ENCODE measurements around the gene KLHL29. TPM values are rescaled to one million over a fixed set of nuclear protein-coding genes. Genes with fewer than 3 reads are reported as not detected.

Gene KLHL29
- polyA plus RNA-seq, 1 donor from 2014 or later, result 42.4 TPM

DNA sequence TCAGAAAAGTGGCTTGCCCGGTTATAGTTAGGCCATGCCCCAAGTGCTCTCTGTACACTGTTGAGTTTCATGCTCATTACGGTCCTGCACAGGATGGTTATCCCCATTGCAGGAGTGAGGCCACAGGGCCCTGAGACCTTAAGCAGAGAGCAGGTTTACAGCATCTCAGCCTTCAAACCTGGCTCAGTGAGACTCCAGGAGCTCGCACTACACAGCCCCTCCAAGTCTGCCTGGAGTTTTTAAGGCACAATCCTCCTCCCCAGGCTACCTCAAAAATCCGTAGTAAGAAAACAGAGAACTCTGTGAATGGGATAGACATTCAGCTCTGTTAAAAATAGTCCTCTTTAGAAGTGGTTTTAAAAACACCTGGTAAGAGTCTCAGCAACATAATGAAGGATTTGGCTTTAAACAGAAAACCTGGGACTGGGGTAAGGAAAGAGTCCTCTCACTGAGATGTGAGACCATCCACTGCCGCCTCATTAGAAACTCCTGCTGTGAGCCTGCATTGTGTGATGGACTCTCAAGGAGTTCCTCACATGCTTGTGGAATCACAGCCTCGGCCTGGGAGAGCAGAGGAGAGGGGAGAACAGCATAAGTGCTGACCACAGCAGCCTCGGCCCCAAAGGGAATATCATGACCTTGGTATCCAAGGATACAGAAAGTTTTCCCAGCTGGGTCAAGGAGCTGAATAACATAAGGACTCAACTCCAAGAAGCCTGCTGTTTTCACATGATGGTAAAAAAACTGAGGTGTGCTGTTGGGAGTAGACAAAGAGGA lies 327.2 kb downstream of the KLHL29 start:
- no peaks in the 10 kb centered on the region for H3K27me3 ChIP-seq (ENCODE audit: insufficient read depth, low read depth, low read length)
- no peak overlapping the region for H3K4me3 ChIP-seq (ENCODE audit: low read length)
- no peak overlapping the region for H3K9ac ChIP-seq (ENCODE audit: low read length)
- no peaks in the 10 kb centered on the region for H3K79me2 ChIP-seq (replicated peaks; ENCODE audit: insufficient read depth, low read length)
- H4K20me1 ChIP-seq (ENCODE audit: insufficient read depth), result no peaks in the 10 kb centered on the region
- no peaks in the 10 kb centered on the region for H3K9me3 ChIP-seq (ENCODE audit: low read length)
- H3K9me2 ChIP-seq (ENCODE audit: insufficient read depth, low read length), result no peaks in the 10 kb centered on the region
- TF ChIP-seq POLR2AphosphoS5 (IDR thresholded peaks at IDR 0.05) (no peak), RAD21 (conservative IDR thresholded peaks at IDR 0.05) (no peak), SMC3 (conservative IDR thresholded peaks at IDR 0.05; ENCODE audit: poor library complexity) (no peak), MXI1 (conservative IDR thresholded peaks at IDR 0.05; ENCODE audit: poor library complexity, severe bottlenecking) (no peak), TAF1 (IDR thresholded peaks at IDR 0.05; ENCODE audit: low read depth) (no peak), EP300 (conservative IDR thresholded peaks at IDR 0.05; ENCODE audit: poor library complexity, severe bottlenecking) (no peak), EZH2 (IDR thresholded peaks at IDR 0.05; ENCODE audit: borderline replicate concordance, insufficient read depth, low read length, poor library complexity, severe bottlenecking) (no peak)
- TF ChIP-seq, protein P1, sequence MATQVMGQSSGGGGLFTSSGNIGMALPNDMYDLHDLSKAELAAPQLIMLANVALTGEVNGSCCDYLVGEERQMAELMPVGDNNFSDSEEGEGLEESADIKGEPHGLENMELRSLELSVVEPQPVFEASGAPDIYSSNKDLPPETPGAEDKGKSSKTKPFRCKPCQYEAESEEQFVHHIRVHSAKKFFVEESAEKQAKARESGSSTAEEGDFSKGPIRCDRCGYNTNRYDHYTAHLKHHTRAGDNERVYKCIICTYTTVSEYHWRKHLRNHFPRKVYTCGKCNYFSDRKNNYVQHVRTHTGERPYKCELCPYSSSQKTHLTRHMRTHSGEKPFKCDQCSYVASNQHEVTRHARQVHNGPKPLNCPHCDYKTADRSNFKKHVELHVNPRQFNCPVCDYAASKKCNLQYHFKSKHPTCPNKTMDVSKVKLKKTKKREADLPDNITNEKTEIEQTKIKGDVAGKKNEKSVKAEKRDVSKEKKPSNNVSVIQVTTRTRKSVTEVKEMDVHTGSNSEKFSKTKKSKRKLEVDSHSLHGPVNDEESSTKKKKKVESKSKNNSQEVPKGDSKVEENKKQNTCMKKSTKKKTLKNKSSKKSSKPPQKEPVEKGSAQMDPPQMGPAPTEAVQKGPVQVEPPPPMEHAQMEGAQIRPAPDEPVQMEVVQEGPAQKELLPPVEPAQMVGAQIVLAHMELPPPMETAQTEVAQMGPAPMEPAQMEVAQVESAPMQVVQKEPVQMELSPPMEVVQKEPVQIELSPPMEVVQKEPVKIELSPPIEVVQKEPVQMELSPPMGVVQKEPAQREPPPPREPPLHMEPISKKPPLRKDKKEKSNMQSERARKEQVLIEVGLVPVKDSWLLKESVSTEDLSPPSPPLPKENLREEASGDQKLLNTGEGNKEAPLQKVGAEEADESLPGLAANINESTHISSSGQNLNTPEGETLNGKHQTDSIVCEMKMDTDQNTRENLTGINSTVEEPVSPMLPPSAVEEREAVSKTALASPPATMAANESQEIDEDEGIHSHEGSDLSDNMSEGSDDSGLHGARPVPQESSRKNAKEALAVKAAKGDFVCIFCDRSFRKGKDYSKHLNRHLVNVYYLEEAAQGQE (IDR thresholded peaks at IDR 0.05; ENCODE audit: borderline replicate concordance), result no peak
- TF ChIP-seq, protein P2, sequence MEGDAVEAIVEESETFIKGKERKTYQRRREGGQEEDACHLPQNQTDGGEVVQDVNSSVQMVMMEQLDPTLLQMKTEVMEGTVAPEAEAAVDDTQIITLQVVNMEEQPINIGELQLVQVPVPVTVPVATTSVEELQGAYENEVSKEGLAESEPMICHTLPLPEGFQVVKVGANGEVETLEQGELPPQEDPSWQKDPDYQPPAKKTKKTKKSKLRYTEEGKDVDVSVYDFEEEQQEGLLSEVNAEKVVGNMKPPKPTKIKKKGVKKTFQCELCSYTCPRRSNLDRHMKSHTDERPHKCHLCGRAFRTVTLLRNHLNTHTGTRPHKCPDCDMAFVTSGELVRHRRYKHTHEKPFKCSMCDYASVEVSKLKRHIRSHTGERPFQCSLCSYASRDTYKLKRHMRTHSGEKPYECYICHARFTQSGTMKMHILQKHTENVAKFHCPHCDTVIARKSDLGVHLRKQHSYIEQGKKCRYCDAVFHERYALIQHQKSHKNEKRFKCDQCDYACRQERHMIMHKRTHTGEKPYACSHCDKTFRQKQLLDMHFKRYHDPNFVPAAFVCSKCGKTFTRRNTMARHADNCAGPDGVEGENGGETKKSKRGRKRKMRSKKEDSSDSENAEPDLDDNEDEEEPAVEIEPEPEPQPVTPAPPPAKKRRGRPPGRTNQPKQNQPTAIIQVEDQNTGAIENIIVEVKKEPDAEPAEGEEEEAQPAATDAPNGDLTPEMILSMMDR (IDR thresholded peaks at IDR 0.05; ENCODE audit: poor library complexity, severe bottlenecking), result no peak
- H3K36me3 ChIP-seq (ENCODE audit: insufficient read depth, low read length), result peaks cover under 1% of the 10 kb centered on the region
- no peak overlapping the region for H3K27ac ChIP-seq (ENCODE audit: low read length)
- H2AFZ ChIP-seq (ENCODE audit: low read depth, low read length), result no peak overlapping the region
- H3K4me2 ChIP-seq (ENCODE audit: low read length), result no peak overlapping the region
- H3F3A ChIP-seq (ENCODE audit: insufficient read depth, low read length, poor library complexity, severe bottlenecking), result no peaks in the 10 kb centered on the region

DNA sequence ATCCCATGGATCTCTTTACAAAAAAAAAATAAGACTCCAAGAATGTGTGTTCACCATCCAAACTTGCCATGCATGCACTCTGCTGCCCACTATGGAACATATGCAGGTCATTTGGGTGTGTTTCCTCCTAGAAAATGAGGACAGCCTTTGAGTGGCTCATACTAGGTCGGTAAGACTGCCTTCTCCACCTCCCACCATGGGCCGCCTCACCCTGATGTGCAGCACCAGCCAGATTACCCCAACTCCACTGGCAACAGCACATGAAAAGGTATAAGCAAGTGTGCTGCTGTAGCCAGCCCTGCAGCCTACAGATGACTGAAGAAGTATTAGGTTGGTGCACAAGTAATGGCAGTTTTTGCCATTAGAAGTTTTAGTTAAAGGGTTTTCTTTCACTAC lies 327.8 kb downstream of the KLHL29 start:
- no peaks in the 10 kb centered on the region for H3K27me3 ChIP-seq (ENCODE audit: insufficient read depth, low read depth, low read length)
- TF ChIP-seq RAD21 (conservative IDR thresholded peaks at IDR 0.05) (no peak), MXI1 (conservative IDR thresholded peaks at IDR 0.05; ENCODE audit: poor library complexity, severe bottlenecking) (no peak), POLR2AphosphoS5 (IDR thresholded peaks at IDR 0.05) (no peak), SMC3 (conservative IDR thresholded peaks at IDR 0.05; ENCODE audit: poor library complexity) (no peak), EZH2 (IDR thresholded peaks at IDR 0.05; ENCODE audit: borderline replicate concordance, insufficient read depth, low read length, poor library complexity, severe bottlenecking) (no peak), TAF1 (IDR thresholded peaks at IDR 0.05; ENCODE audit: low read depth) (no peak), EP300 (conservative IDR thresholded peaks at IDR 0.05; ENCODE audit: poor library complexity, severe bottlenecking) (no peak)
- TF ChIP-seq, protein P2 (IDR thresholded peaks at IDR 0.05; ENCODE audit: poor library complexity, severe bottlenecking), result no peak
- TF ChIP-seq, protein P1 (IDR thresholded peaks at IDR 0.05; ENCODE audit: borderline replicate concordance), result no peak

More for the DNA sequence above, 327.8 kb downstream of the KLHL29 start:
- no peak overlapping the region for H3K27ac ChIP-seq (ENCODE audit: low read length)
- no peaks in the 10 kb centered on the region for H3F3A ChIP-seq (ENCODE audit: insufficient read depth, low read length, poor library complexity, severe bottlenecking)
- H2AFZ ChIP-seq (ENCODE audit: low read depth, low read length), result no peak overlapping the region
- H4K20me1 ChIP-seq (ENCODE audit: insufficient read depth), result no peaks in the 10 kb centered on the region
- H3K4me3 ChIP-seq (ENCODE audit: low read length), result no peak overlapping the region
- no peaks in the 10 kb centered on the region for H3K36me3 ChIP-seq (ENCODE audit: insufficient read depth, low read length)
- H3K4me2 ChIP-seq (ENCODE audit: low read length), result no peak overlapping the region
- H3K9me3 ChIP-seq (ENCODE audit: low read length), result no peaks in the 10 kb centered on the region
- H3K9me2 ChIP-seq (ENCODE audit: insufficient read depth, low read length), result no peaks in the 10 kb centered on the region
- no peaks in the 10 kb centered on the region for H3K79me2 ChIP-seq (replicated peaks; ENCODE audit: insufficient read depth, low read length)
- H3K9ac ChIP-seq (ENCODE audit: low read length), result no peak overlapping the region
